GM21576 (cell line): ENCODE data around the gene EFCAB14.
"Not testable (repeated sequence)": the region's sequence is repeated elsewhere in the genome, so short reads cannot be mapped to it uniquely, and the experiment has no call there.

ENCODE experiments used
- ATAC-seq: cut with Tn5 transposase; IDR thresholded peaks from one replicate; pipeline ENCODE4 v1.9.1; 2021; ENCODE audit warnings: mild to moderate bottlenecking, moderate library complexity; ENCODE audit not compliant: unreplicated experiment

The EFCAB14 gene

GRCh38 chr1:46656643-46657042 is 62.3 kb downstream of the EFCAB14 start:
- no peak for ATAC-seq

GRCh38 chr1:46655848-46656247 is 63.1 kb downstream of the EFCAB14 start:
- ATAC-seq: no peak

GRCh38 chr1:46654698-46655097 is 64.2 kb downstream of the EFCAB14 start:
- not testable (repeated sequence) for ATAC-seq

GRCh38 chr1:46654012-46654411 is 64.9 kb downstream of the EFCAB14 start:
- no peak for ATAC-seq

- ATAC-seq: no peak
These were observed 65.4 kb downstream of the EFCAB14 start for GRCh38 chr1:46653405-46653958.

- ATAC-seq: no peak
These were observed 66.4 kb downstream of the EFCAB14 start for GRCh38 chr1:46652321-46653100.

GRCh38 chr1:46651152-46651551 is 67.8 kb downstream of the EFCAB14 start:
- not testable (repeated sequence) for ATAC-seq

GRCh38 chr1:46650491-46650890 is 68.4 kb downstream of the EFCAB14 start:
- no peak for ATAC-seq

- no peak for ATAC-seq
These were observed 69.2 kb downstream of the EFCAB14 start for GRCh38 chr1:46649764-46650163.

- ATAC-seq: no peak
These were observed 71.3 kb downstream of the EFCAB14 start for GRCh38 chr1:46647611-46648010.

- no peak for ATAC-seq
These were observed 72.1 kb downstream of the EFCAB14 start for GRCh38 chr1:46646844-46647243.

GRCh38 chr1:46646331-46646730 is 72.6 kb downstream of the EFCAB14 start:
- no peak for ATAC-seq

- ATAC-seq: no peak
These were observed 73.1 kb downstream of the EFCAB14 start for GRCh38 chr1:46645815-46646214.

- ATAC-seq: no peak
These were observed 75.5 kb downstream of the EFCAB14 start for GRCh38 chr1:46643368-46643775.

- no peak for ATAC-seq
These were observed 76.7 kb downstream of the EFCAB14 start for GRCh38 chr1:46642115-46642680.

- no peak for ATAC-seq
These were observed 79.4 kb downstream of the EFCAB14 start for GRCh38 chr1:46639547-46639946.

GRCh38 chr1:46638921-46639320 is 80.0 kb downstream of the EFCAB14 start:
- no peak for ATAC-seq

GRCh38 chr1:46637444-46638083 is 81.3 kb downstream of the EFCAB14 start:
- ATAC-seq: no peak

GRCh38 chr1:46635205-46635604 is 83.7 kb downstream of the EFCAB14 start:
- ATAC-seq: no peak

- ATAC-seq: no peak
These were observed 88.2 kb downstream of the EFCAB14 start for GRCh38 chr1:46630719-46631118.
